NCI-H510A treated with DMSO at 0.1 percent for 48 hours (cell line): Measurements from ENCODE around the gene UFSP1.

ENCODE experiments used
- DNase-seq: peaks from one replicate; lab custom pipeline; 2025; lab: John Stamatoyannopoulos, UW

The UFSP1 gene

GRCh38 chr7:100882201-100882600 lies 7.3 kb downstream of the UFSP1 start:
- DNase-seq, result no peak

GRCh38 chr7:100881136-100881535 lies 8.4 kb downstream of the UFSP1 start:
- DNase-seq, result no peak

GRCh38 chr7:100880645-100881044 lies 8.9 kb downstream of the UFSP1 start:
- DNase-seq, result no peak

- no peak for DNase-seq
Observed at GRCh38 chr7:100879685-100880261, 9.7 kb downstream of the UFSP1 start.

- no peak for DNase-seq
Observed at GRCh38 chr7:100878685-100879084, 10.8 kb downstream of the UFSP1 start.

GRCh38 chr7:100878013-100878412 lies 11.5 kb downstream of the UFSP1 start:
- DNase-seq, result no peak

- DNase-seq, result peak; percentile 4
Observed at GRCh38 chr7:100875356-100875751, 14.2 kb downstream of the UFSP1 start.

- peak; percentile 87 for DNase-seq
Observed at GRCh38 chr7:100874577-100875355, 14.7 kb downstream of the UFSP1 start, which contains the start of gene SRRT. Gene SRRT, plus strand, starts transcription at chr7:100875103. Its CDS starts 488 bp downstream, at chr7:100875591.

- no peak for DNase-seq
Observed at GRCh38 chr7:100874300-100874576, 15.3 kb downstream of the UFSP1 start.

- DNase-seq, result no peak
Observed at GRCh38 chr7:100873599-100874299, 15.8 kb downstream of the UFSP1 start.

- no peak for DNase-seq
Observed at GRCh38 chr7:100867776-100868485, 21.6 kb downstream of the UFSP1 start.

- no peak for DNase-seq
Observed at GRCh38 chr7:100867040-100867775, 22.3 kb downstream of the UFSP1 start, which contains the start of gene TRIP6. Gene TRIP6, plus strand, starts transcription at chr7:100867387. Its CDS starts 111 bp downstream, at chr7:100867498.

GRCh38 chr7:100866729-100867039 lies 22.8 kb downstream of the UFSP1 start:
- no peak for DNase-seq

- no peak for DNase-seq
Observed at GRCh38 chr7:100865938-100866728, 23.4 kb downstream of the UFSP1 start.

- DNase-seq, result no peak
Observed at GRCh38 chr7:100865372-100865911, 24.1 kb downstream of the UFSP1 start.

- no peak for DNase-seq
Observed at GRCh38 chr7:100864263-100864845, 25.2 kb downstream of the UFSP1 start.

- DNase-seq, result no peak
Observed at GRCh38 chr7:100863406-100863950, 26.0 kb downstream of the UFSP1 start.

GRCh38 chr7:100861616-100861985 lies 27.9 kb downstream of the UFSP1 start:
- no peak for DNase-seq

- DNase-seq, result no peak
Observed at GRCh38 chr7:100860702-100861615, 28.6 kb downstream of the UFSP1 start.
